M059J (cell line): Measurements from ENCODE around the gene GLUD2. TPM values are rescaled to one million over a fixed set of nuclear protein-coding genes. Genes with fewer than 3 reads are reported as not detected.
A peak's percentile ranks its signal among the peaks of the same experiment; 100 is the strongest.
"Not testable (repeated sequence)": the region's sequence is repeated elsewhere in the genome, so short reads cannot be mapped to it uniquely, and the experiment has no call there.

Source experiments
- DNase-seq: peaks from one replicate; pipeline ENCODE4 v3.0.0-alpha.2; 2012; ENCODE audit warnings: low read depth
- total RNA-seq: library from RNA; depleted of rRNA; stranded (reverse); fragments of >200 nt; shearing (Covaris generic); gene quantifications from 2 replicates; pipeline ENCODE4 v1.2.3, GENCODE V29; 2014; rRNA removed

GLUD2 gene
- 0.37 and 0.47 TPM in 2 replicates for total RNA-seq

DNA sequence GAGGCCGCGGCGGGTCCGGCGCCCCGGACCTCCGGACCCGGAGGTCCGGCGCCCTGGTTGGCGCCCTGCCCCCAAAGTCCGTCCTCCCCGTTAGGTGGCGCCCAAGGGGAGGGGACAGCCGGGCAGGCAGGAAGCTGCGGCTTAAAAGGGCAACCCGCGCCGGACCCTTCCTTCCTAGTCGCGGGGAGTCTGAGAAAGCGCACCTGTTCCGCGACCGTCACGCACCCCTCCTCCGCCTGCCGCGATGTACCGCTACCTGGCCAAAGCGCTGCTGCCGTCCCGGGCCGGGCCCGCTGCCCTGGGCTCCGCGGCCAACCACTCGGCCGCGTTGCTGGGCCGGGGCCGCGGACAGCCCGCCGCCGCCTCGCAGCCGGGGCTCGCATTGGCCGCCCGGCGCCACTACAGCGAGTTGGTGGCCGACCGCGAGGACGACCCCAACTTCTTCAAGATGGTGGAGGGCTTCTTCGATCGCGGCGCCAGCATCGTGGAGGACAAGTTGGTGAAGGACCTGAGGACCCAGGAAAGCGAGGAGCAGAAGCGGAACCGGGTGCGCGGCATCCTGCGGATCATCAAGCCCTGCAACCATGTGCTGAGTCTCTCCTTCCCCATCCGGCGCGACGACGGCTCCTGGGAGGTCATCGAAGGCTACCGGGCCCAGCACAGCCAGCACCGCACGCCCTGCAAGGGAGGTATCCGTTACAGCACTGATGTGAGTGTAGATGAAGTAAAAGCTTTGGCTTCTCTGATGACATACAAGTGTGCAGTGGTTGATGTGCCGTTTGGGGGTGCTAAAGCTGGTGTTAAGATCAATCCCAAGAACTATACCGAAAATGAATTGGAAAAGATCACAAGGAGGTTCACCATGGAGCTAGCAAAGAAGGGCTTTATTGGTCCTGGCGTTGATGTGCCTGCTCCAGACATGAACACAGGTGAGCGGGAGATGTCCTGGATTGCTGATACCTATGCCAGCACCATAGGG, at the start of gene GLUD2:
GLUD2 (plus strand) TSS at position 170 of the 979 bp plus-strand sequence; CDS start at position 245, 75 bp downstream.
- not testable (repeated sequence) for DNase-seq

DNA sequence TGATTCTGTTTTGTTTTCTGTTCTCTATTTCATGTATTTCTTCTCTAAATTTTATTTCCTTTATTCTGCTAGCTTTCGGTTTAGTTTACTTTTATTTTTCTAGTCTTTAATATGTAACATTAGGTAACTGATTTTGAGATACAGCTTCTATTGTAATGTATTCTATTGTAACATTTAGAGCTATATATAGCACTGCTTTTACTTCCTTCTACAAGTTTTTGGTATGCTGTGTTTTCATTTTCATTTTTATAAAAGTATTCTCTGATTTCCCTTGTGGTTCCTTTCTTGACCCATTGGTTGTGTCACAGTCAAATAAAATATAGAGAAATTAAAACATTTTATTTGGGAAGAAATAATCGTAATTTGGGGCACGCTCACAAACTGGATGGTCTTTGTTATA, 48.0 kb upstream of the GLUD2 start:
- no peak for DNase-seq

DNA sequence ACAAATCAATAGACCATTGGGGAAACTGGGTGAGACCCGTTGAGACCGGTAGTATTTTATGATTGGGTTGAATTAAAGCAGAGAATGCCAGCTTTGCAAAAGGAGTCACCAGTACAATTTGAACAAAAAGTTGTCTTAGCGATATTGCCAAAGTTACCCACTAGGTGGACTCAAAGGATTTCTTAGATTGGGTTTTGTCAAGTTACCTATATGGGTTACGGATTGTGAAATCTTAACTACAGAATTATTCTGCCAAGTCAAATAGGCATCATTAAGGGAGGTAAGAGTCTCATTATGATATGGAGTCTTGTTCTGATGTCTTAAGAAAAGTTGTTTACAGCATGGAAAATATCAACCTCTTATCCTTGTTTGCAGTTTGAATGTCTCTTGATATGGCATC, 46.8 kb upstream of the GLUD2 start:
- DNase-seq: peak; percentile 43

DNA sequence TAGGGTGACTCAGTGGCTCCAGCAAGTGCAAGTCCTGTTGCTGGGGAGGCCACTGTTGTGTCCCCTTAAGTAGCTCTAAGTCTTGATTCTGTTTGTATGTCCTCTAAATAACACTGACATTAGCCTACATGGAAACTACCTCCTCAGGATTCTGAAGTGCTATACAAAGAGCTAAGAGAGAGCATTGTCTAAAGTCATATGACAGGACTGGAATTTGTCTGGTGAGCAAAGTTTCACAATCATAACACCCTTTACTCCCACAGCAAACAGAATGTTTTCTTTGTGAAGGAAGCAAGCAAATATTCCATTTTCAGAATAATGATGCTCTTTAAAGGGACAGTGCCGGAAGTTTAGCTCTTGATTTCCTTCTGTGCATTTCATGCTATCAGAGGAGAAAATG, 38.5 kb upstream of the GLUD2 start:
- DNase-seq: no peak

DNA sequence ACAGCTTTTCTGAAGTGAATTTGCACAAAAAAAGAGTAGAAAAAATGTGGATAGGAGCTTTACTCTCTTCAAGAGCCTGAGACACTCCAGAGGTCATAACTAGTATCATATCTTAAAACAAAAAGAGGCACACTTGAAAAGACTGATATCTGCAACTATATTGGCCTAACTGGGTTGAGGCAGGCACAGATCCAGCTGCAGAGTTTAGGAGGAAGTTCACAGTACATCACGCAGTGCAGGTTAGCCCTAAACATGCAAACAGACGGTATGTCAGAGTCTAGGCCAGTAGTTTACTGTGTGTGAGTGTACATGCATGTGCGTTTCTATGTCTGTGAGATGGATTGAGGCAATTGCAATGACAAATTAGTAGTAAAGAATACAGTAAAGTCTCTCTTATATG, 37.6 kb upstream of the GLUD2 start:
- DNase-seq: no peak

DNA sequence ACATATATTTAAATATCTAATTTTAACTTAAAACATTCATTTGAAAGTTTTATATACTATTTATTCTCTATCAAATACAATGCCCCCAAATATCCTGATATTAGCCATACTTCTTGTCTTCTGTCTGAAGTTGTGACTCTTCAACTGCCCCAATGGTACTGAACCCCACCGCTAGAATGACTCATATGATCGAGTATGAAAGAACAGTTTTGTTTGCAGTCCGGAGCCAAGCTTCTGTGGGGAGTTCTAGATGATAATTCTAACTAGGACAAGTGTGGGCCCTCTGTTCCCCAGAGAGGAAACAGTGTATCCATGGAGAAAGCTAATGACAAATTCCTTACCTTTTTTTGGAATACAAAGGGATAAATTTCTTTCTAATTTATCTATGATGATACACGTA, 37.2 kb upstream of the GLUD2 start:
- DNase-seq: peak; percentile 2

DNA sequence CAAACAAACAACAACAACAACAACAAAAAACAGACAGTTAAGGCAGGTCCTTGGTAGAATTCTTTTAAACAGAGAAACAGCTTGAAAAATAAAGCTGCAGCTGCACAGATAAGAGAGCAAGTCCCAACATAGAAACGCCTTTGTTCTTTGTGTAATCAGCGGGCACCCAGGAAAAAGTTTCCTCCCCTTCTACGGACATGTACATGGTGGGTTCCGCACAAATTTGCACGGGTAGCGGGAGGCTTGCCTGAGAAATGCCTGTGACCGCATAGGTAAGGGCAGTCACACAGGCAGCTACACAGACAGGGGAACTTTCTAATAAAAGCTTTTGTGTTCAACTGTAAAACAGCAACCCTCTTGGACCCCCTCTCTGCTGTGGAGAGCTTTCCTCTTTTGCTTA, 36.2 kb upstream of the GLUD2 start:
- DNase-seq: no peak

DNA sequence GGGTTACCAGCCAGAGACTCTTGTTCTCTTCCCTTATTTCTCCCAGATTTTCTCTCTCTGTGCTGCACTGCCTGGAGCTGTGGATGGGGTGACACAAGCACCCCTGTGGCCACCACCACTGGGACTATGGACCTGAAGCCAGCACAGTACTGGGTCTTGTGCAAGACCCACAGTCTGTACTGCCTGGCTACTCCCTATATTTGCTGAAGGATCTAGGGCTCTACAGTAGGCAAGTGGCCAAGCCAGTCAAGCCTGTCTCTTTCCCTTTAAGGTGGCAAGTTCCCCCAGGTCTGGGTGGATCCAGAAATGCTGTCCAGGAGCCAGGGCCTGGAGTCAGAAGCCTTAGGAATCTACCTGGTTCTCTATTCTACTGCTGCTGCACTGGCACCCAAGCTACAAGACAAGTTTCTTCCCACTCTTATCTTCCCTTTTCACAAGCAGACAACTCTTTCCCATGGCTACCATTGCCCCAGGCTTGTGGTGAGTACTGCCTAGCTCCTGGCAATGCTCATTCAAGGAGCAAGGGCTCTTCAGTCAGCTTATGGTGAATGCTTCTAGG, 33.4 kb upstream of the GLUD2 start:
- DNase-seq: no peak

DNA sequence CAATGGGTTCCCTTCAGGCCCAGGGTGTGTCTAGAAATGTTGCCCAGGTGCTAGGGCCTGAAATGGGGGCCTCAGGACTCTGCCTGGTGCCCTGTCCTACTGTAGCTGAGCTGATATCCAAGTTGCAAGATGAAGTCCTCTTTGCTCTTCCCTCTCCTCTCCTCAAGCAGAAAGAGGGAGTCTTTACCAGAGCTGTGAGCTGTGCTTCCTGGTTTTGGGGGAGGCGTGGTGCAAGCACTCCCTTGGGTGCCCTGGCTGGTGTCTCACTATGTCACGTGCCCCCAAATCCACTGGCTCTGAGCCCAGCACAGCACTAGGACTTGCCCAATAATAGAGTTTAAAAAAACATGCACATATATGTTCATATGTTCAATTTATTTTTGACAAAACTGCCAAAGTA, 32.6 kb upstream of the GLUD2 start:
- DNase-seq: no peak

DNA sequence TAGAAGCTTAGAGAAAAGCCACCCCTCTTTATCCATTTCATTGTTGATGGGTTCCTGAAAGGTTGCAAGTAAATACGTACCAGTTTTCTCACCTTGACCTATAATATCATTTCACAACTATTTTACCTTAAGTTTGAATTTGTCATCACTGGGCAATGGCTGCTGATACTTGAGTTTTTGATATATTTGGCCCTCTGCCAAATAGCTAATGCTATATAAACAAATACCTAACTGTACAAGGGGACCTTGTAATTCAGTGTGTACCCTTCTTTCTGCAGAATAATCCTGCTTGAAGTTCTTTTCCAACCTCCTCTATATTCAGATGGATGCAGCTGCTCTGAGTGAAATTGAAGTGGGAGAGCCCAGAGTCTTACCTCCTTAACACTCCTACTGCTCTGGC, 19.0 kb upstream of the GLUD2 start:
- no peak for DNase-seq

DNA sequence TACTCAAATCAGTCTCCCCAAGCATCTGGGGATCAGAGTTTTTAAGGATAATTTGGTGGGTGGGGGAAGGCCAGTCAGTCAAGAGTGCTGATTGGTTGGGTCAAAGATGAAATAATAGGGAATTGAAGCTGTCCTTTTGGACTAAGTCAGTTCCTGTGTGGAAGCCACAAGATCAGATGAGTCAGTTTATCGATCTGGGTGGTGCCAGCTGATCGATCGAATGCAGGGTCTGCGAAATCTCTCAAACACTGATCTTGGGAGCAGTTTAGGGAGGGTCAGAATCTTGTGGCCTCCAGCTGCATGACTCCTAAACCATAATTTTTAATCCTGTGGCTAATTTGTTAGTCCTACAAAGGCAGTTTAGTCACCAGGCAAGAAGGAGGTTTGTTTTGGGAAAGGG, 17.3 kb upstream of the GLUD2 start:
- no peak for DNase-seq

DNA sequence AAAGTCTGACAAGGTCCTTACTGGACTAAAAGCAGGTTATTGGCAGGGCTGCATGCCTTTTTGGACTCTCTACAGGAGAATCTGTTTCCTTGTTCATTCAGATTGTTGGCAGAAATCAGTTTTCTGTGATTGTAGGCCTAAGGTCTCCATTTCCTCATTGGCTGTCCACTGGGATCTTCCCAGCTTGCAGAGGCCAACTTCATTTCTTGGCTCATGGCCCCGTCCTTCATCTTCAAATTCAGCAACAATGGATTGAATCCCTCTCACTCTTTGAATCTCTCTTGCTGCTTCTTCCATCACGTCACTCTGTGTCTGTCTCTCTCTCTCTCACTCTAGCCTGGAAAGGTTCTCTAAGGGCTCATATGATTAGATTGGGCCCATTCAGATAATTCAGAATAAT, 14.9 kb upstream of the GLUD2 start:
- no peak for DNase-seq

DNA sequence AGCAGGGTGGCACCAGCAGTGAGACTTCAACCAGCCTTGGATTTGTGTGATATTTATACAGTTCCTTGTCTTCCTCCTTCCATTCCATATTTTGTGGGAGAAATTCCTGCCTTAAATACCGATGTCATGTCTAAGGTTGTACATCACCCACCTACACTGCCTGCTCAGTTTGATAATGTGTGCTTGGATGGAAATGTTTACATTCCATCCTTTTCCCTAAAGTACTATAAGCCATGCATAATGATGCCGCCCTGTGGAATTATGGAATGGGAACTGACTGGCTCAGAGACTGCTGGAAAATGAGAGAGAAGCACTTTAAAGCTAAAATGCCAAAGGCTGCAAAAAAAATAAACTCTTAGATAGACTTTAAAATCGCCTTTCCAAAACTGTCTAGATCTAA, 11.3 kb upstream of the GLUD2 start:
- DNase-seq: no peak

DNA sequence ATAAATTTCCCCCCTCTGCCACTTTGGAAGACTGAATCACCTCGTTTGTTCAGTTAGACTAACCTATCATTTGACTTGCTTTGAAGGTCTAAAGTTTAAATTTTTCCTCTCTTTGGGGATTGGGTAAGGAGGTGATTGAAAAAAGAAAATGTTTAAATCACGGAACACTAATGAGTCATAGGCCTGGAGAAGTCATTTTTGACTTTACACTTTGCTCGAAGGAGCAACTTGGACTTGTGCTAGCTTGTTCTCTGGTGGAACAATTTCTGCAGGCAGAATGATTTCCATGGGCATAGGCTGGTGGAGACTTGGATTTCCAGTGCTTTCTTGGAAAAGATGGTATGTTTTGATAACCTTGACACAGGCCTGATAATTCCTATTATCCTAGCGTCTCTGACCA, 10.5 kb upstream of the GLUD2 start:
- no peak for DNase-seq

DNA sequence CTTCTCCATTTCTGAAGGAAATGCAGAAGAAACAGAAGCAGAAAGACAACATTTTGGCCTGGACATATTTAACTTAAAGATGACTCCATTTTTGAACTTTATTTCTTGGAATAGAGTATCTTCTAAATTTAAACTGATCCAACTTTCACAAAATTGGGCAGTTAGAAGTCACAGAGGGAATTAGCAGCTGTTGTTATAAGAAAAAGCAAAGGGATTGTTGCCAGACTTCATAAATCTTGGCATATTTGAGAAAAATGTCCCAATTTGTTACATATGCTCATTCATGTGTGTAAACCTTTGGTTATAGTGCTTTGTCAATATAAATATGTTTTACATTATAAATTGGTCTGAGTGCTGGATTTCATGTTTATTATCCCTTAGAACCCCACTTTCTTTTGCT, 3.4 kb downstream of the GLUD2 start:
- DNase-seq: no peak

DNA sequence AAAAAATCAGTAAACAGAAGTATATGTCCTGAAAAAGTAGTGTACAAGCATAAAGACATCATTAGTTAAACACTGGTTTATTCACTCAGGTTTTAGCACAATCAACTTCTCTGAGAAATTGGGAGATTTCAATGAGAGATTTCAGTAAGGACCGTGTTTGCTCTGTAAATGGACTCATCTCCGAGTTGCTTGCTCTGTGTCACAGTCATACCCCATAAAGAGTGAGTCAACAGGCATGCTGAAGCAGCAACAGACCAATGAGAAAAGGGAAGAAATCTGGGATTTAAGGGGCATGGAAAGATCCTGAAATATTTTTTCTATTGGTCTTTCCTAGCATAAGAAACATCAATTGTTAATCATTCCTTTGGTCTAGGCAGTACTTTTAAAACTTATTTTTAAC, 4.7 kb downstream of the GLUD2 start:
- DNase-seq: no peak

DNA sequence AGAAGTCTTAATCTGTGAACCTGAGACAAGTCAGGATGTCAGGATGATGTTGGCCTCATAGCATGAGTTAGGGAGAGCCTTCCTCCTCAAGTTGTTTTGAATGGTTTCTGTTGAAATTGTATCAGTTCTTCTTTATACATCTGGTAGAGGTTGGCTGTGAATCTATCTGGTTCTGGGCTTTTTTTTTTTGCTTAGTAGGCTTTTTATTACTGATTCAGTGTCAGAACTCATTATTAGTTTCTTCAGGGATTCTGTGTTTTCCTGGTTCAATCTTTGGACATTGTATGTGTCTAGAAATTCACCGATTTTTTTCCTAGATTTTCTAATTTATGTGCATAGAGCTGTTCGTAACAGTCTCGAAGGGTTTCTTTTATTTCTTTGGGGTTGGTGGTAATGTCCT, 14.9 kb downstream of the GLUD2 start:
- DNase-seq: no peak

DNA sequence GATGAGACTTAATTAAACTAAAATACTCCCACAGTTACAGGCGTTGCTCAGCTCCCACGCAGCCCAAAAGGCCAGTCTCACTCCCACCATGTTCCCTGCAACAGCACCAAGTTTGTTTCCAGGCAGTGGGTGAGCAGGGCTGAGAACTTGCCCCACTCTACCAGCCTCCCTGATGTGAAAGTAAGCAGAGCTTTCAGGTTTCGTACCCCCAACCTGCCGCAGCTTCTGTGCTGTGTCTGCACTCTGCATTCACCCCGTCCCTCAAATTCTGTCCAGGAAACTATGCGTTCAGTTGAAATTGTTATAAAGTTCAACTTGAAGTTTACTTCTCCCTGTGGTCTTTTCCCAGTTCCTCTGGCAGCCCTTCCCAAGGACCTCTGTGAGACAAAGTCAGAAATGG, 17.2 kb downstream of the GLUD2 start:
- DNase-seq: no peak

DNA sequence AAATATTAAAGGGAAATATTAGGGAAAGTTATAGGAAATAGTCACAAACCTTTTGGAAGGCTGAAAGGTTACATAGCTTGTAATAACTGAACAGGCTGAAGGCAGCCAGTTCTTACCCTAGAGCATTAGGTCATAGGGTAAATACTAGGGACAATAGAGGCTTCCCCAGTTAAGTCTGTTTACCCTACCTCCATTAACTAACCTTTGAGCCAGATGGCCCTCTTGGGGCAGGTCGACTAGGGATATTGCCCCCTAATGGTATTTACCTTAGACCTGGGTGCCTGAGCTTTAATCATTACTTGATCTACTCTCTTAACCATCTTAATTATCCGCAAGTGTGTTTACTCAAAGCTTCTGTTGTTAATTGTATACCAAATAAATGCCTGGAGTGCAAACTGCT, 36.8 kb downstream of the GLUD2 start:
- not testable (repeated sequence) for DNase-seq

DNA sequence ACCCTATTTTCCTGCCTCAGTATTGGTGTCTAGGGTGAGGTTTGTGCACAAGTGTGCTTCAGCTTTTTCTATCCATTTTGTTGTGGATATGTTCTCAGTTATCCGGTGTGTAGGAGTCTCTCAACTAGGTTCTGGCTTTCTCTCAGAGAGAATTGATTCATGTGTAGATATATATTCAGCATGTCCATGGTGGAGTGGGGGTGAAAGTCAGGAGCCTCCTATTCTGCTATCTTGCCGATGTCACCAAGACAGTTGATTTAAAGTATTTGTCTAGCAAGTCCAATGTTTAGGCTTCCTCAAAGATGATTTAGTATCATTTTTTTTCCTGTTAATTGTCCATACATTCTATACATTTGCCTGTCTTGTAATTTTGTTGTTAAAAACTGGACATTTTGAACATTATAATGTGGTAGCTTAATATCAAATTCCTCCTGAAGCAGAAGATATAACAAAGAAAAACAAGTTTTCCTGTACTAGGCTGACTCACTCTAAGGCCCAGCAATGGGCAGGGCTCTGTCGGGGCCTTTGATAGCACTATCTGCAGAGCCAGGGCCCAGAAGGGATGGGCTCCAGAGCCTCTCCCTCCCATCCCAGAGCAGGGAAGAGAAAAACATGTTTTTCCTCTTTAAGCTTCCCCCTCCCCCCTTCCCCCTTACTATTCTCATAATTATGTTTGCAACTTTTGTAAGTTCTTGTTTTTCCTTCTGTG, 37.6 kb downstream of the GLUD2 start:
- DNase-seq: no peak

DNA sequence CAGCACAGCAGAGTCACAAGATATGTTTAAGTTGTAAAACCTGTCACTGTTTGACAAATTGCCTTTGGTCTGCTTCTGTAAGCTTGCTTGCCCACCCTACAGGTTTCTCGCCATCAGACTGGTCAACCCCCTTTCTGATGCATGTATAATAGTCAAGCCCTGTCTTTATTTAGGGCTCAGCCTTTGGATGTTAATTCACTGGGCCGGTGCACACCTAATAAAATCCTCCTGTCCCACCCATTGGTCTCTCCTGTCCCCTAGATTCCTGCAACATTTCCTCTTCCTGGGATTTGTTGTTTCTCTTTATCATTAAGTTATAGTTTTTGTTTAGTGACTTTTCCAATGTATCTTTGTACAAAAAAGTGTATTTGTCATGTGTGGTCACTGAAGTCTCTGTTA, 38.2 kb downstream of the GLUD2 start:
- DNase-seq: no peak

DNA sequence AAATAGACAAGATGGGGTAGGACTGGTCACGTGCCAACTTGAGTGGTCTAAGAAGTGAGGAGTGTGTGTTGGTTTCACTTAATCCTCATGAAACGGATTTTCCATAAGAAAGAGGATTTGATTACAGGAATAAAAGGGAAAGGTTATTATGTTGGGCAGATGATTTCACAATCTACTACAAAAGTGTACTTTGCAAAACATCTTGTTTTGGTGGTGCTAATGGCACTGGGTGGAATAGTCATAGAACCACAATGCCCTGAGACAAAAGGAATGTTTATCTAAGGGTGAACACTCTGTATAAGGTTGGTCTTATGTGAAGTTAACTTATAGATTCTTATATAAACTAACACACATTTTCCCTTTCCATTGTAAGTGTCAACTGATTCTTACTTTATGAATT, 45.6 kb downstream of the GLUD2 start:
- no peak for DNase-seq
